Measurements from ENCODE around the gene LIMS2.

DNA sequence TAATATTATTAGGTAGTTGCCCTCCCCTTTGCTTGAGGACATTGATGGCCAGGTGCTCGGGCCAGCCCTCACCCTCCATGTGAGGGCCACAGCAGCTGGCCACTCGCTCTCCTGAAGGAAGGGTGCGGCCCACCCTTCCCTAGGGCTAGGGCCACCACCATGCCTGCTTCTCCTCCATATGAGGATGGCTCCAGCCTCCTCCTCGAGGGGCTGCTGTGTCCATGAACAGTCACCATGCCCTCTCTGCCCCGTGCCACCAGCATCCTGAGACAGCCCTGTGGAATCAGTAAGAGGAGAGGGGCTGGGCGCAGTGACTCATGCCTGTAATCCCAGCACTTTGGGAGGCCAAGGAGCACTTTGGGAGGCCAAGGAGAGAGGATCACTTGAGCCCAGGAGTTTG, 27.0 kb downstream of the LIMS2 start:
- TF ChIP-seq REST (tag by site-specific recombination; IDR thresholded peaks at IDR 0.05) (no peak), ZIC2 (tag by site-specific recombination; IDR thresholded peaks at IDR 0.05) (no peak), CTCF (tag by site-specific recombination; IDR thresholded peaks at IDR 0.05) (no peak)

All from HEK293 (cell line).